ENCODE measurements around the gene EPB41.

EPB41 gene

GRCh38 chr1:28891256-28891655, 23.1 kb upstream of the EPB41 start:
- no peak for DNase-seq

GRCh38 chr1:28893403-28894102, 20.8 kb upstream of the EPB41 start:
- DNase-seq = no peak

- no peak for DNase-seq
Measured at GRCh38 chr1:28894785-28895184, 19.6 kb upstream of the EPB41 start.

- DNase-seq = no peak
Measured at GRCh38 chr1:28895896-28896608, 18.3 kb upstream of the EPB41 start.

GRCh38 chr1:28896609-28896986, 17.8 kb upstream of the EPB41 start:
- DNase-seq = no peak

GRCh38 chr1:28897789-28898188, 16.6 kb upstream of the EPB41 start:
- no peak for DNase-seq

GRCh38 chr1:28898405-28898881, 15.9 kb upstream of the EPB41 start:
- no peak for DNase-seq

GRCh38 chr1:28899267-28899666, 15.1 kb upstream of the EPB41 start:
- DNase-seq = no peak

- no peak for DNase-seq
Measured at GRCh38 chr1:28900562-28900961, 13.8 kb upstream of the EPB41 start.

GRCh38 chr1:28902738-28903137, 11.6 kb upstream of the EPB41 start:
- DNase-seq = no peak

GRCh38 chr1:28905921-28906666, 8.3 kb upstream of the EPB41 start:
- DNase-seq = no peak

- no peak for DNase-seq
Measured at GRCh38 chr1:28909198-28909597, 5.2 kb upstream of the EPB41 start.

GRCh38 chr1:28910379-28911115, 3.8 kb upstream of the EPB41 start:
- DNase-seq = no peak

GRCh38 chr1:28913786-28914227, 562 bp upstream of the EPB41 start:
- DNase-seq = no peak

- peak; percentile 42 for DNase-seq
Measured at GRCh38 chr1:28915031-28915895, 894 bp downstream of the EPB41 start.

- peak; percentile 28 for DNase-seq
Measured at GRCh38 chr1:28917757-28918118, 3.4 kb downstream of the EPB41 start.

GRCh38 chr1:28921286-28921869, 7.0 kb downstream of the EPB41 start:
- no peak for DNase-seq

GRCh38 chr1:28925350-28925891, 11.1 kb downstream of the EPB41 start:
- DNase-seq = no peak

- DNase-seq = no peak
Measured at GRCh38 chr1:28926629-28927265, 12.4 kb downstream of the EPB41 start.

GRCh38 chr1:28927266-28927647, 12.9 kb downstream of the EPB41 start:
- DNase-seq = no peak

Measured in stimulated activated naive CD4-positive, alpha-beta T cell treated with Interleukin-2 at 50 U/mL for 16 hours (primary cell).